ENCODE measurements around the gene SIAH2.

Gene SIAH2

DNA sequence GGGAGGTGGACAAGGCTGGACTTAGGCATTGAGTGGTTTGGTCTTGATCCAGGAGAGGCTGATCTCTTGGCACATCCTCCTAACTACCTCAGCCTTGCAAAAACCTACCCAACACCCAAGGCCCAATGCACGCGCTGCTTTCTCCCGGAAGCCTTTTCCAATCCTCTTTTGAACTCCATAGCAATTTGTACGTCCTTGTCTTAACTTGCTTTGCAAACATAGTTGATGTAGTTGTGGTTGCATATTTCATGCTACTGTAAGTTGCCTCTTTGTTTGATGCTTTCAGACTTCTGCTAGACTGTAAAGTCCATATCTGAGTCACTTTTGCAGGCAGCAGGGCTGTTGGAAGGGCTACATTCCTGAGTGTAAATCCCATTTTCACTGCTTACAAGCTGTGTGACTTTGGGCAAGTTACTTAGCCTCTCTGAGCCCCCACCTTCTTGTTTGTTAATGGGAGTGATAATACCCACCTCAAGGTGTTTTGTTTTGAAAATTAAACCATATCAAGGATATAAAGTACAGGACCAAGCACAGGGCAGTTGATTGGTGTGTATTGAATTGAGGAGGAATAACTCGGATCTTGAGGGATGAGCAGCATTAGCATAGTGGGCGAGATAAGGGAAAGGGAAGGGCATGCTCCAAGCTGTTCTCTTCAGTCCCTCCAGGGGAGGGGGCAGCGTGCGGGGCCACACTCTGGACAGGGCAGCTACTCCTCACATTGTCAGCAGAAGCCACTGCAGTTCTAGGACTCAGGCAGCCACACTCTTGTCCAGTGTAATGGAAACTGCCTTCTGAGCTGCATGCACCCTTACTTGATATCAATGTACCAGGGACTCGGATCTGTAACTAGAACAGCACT, 28.8 kb downstream of the SIAH2 start:
- no peak overlapping the region for H3K9ac ChIP-seq (ENCODE audit: low read length)
- H3K27me3 ChIP-seq (replicated peaks; ENCODE audit: insufficient read depth, low read length), result no peaks in the 10 kb centered on the region
- no peaks in the 10 kb centered on the region for H3K9me3 ChIP-seq (replicated peaks; ENCODE audit: insufficient read depth, low read length)
- no peaks in the 10 kb centered on the region for H3K4me1 ChIP-seq (ENCODE audit: low read length)
- no peak overlapping the region for H3K4me3 ChIP-seq (ENCODE audit: low read length)
- H3K9me2 ChIP-seq (replicated peaks; ENCODE audit: insufficient read depth, low read length), result no peaks in the 10 kb centered on the region
- no peak for DNase-seq
- H2AFZ ChIP-seq (ENCODE audit: low read length), result no peak overlapping the region
- no peaks in the 10 kb centered on the region for H3K36me3 ChIP-seq (replicated peaks; ENCODE audit: insufficient read depth, low read length)
- H4K20me1 ChIP-seq (ENCODE audit: insufficient read depth, low read length), result no peaks in the 10 kb centered on the region
- H3K27ac ChIP-seq (ENCODE audit: low read length), result no peak overlapping the region
- no peak for TF ChIP-seq EZH2phosphoT487 (IDR thresholded peaks at IDR 0.05; ENCODE audit: low read length)
- TF ChIP-seq, protein P1, sequence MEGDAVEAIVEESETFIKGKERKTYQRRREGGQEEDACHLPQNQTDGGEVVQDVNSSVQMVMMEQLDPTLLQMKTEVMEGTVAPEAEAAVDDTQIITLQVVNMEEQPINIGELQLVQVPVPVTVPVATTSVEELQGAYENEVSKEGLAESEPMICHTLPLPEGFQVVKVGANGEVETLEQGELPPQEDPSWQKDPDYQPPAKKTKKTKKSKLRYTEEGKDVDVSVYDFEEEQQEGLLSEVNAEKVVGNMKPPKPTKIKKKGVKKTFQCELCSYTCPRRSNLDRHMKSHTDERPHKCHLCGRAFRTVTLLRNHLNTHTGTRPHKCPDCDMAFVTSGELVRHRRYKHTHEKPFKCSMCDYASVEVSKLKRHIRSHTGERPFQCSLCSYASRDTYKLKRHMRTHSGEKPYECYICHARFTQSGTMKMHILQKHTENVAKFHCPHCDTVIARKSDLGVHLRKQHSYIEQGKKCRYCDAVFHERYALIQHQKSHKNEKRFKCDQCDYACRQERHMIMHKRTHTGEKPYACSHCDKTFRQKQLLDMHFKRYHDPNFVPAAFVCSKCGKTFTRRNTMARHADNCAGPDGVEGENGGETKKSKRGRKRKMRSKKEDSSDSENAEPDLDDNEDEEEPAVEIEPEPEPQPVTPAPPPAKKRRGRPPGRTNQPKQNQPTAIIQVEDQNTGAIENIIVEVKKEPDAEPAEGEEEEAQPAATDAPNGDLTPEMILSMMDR (IDR thresholded peaks at IDR 0.05; ENCODE audit: low read length), result no peak
- no peak for TF ChIP-seq EZH2 (optimal IDR thresholded peaks at IDR 0.05; ENCODE audit: low read depth, low read length)
- no peaks in the 10 kb centered on the region for H3F3A ChIP-seq (ENCODE audit: insufficient read depth, low read length)
- H3K79me2 ChIP-seq (ENCODE audit: low read length), result no peaks in the 10 kb centered on the region
- no peak overlapping the region for H3K4me2 ChIP-seq (ENCODE audit: low read depth, low read length)

DNA sequence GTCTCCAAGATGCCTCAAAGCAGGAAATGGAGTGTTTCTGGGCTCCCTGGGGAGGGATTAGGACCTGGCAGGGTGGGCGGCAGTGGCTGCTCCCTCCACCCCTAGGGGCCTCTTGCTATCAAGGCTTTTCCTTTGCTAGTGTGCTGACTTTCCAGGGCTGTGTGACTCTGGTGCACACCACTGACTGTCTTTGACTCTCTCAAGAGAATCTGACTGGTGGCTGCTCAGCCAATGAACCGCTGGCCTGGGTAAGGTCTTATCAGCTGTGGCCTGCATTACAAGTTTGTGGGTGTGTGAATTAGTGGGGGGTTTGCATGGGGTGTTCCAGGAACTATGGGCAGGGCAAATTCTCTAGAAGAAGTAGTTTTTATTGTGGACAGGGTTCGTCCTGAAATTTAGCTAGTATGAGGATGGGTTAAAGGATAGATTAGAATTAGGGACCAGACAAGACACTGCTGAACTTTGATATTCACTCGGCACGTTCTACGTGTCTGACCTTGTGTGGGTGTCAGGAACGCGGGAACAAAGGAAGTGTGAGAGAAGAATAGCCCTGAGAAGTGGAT, 29.5 kb downstream of the SIAH2 start:
- Histone ChIP-seq H3K9me3 (replicated peaks; ENCODE audit: insufficient read depth, low read length) (no peaks in the 10 kb centered on the region), H3K4me1 (ENCODE audit: low read length) (no peaks in the 10 kb centered on the region), H3K27ac (ENCODE audit: low read length) (no peak overlapping the region), H3K27me3 (replicated peaks; ENCODE audit: insufficient read depth, low read length) (no peaks in the 10 kb centered on the region), H4K20me1 (ENCODE audit: insufficient read depth, low read length) (no peaks in the 10 kb centered on the region), H3K4me3 (ENCODE audit: low read length) (no peak overlapping the region), H3K79me2 (ENCODE audit: low read length) (no peaks in the 10 kb centered on the region), H3F3A (ENCODE audit: insufficient read depth, low read length) (no peaks in the 10 kb centered on the region), H3K9ac (ENCODE audit: low read length) (no peak overlapping the region), H2AFZ (ENCODE audit: low read length) (no peak overlapping the region), H3K4me2 (ENCODE audit: low read depth, low read length) (no peak overlapping the region), H3K36me3 (replicated peaks; ENCODE audit: insufficient read depth, low read length) (no peaks in the 10 kb centered on the region), H3K9me2 (replicated peaks; ENCODE audit: insufficient read depth, low read length) (no peaks in the 10 kb centered on the region)
- no peak for DNase-seq
- no peak for TF ChIP-seq EZH2phosphoT487 (IDR thresholded peaks at IDR 0.05; ENCODE audit: low read length)
- TF ChIP-seq, protein P1 (IDR thresholded peaks at IDR 0.05; ENCODE audit: low read length), result no peak
- TF ChIP-seq EZH2 (optimal IDR thresholded peaks at IDR 0.05; ENCODE audit: low read depth, low read length), result no peak

DNA sequence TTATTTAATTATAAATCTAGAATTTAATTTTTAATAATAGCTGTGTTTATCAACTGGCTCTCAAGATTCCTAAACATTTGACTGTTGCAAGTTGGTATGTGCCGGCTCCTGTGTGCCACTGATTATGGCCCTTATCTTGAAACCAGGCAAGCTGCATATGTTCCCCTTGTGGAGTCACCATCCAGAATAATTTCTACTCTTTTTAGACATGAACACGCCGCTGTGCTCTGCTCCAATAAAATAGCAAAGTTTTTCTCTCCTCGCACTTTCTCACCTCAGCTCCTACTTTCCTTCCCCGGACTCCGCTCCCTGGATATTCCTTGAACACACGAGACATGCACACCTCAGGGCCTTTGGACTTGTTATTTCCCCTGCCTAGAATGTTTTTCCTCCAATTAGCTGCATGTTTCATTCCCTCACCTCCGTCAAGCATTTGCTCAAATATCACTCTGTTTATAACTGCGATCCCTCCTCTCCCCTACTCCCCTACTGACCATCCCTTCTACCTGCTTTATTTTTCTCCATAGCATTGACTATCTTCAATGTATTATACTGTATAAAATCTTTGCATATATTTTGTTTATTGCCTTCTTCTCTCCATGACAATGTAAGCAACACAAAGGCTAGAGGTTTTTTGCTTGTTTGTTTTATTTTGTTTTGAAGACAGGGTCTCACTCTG, 33.1 kb downstream of the SIAH2 start:
- H3K4me3 ChIP-seq (ENCODE audit: low read length), result no peak overlapping the region
- H3K9me2 ChIP-seq (replicated peaks; ENCODE audit: insufficient read depth, low read length), result no peaks in the 10 kb centered on the region
- no peaks in the 10 kb centered on the region for H3K4me1 ChIP-seq (ENCODE audit: low read length)
- H3K9ac ChIP-seq (ENCODE audit: low read length), result no peak overlapping the region
- no peak overlapping the region for H3K4me2 ChIP-seq (ENCODE audit: low read depth, low read length)
- no peaks in the 10 kb centered on the region for H4K20me1 ChIP-seq (ENCODE audit: insufficient read depth, low read length)
- H3K9me3 ChIP-seq (replicated peaks; ENCODE audit: insufficient read depth, low read length), result no peaks in the 10 kb centered on the region
- H3K27ac ChIP-seq (ENCODE audit: low read length), result no peak overlapping the region
- no peak for DNase-seq
- no peaks in the 10 kb centered on the region for H3F3A ChIP-seq (ENCODE audit: insufficient read depth, low read length)
- no peaks in the 10 kb centered on the region for H3K79me2 ChIP-seq (ENCODE audit: low read length)
- no peak overlapping the region for H2AFZ ChIP-seq (ENCODE audit: low read length)
- no peaks in the 10 kb centered on the region for H3K27me3 ChIP-seq (replicated peaks; ENCODE audit: insufficient read depth, low read length)
- no peaks in the 10 kb centered on the region for H3K36me3 ChIP-seq (replicated peaks; ENCODE audit: insufficient read depth, low read length)
- TF ChIP-seq EZH2phosphoT487 (IDR thresholded peaks at IDR 0.05; ENCODE audit: low read length) (no peak), EZH2 (optimal IDR thresholded peaks at IDR 0.05; ENCODE audit: low read depth, low read length) (no peak)
- TF ChIP-seq, protein P1 (IDR thresholded peaks at IDR 0.05; ENCODE audit: low read length), result no peak

Measured in MM.1S (cell line).